DOHH2 (cell line): ENCODE measurements around the gene CHMP1B.

Source experiments
- CTCF ChIP-seq: fragments of 200-600 bp; sonication (generic); IDR thresholded peaks from one replicate; pipeline ENCODE4 v1.5.1; 2014; ENCODE audit warnings: antibody characterized with exemption, mild to moderate bottlenecking, low read depth, low read length; ENCODE audit not compliant: poor library complexity, severe bottlenecking
- EZH2phosphoT487 ChIP-seq: fragments of 200-600 bp; sonication (generic); IDR thresholded peaks from 2 replicates; pipeline ENCODE4 v1.6.1; 2017; ENCODE audit warnings: borderline replicate concordance, mild to moderate bottlenecking, antibody characterized with exemption, low read length, moderate library complexity, mixed read lengths

GRCh38 chr18:11897781-11898180, 46.6 kb downstream of the CHMP1B start:
- TF ChIP-seq CTCF (no peak), EZH2phosphoT487 (no peak)
